Measurements from ENCODE around the gene C12orf54.
"Not testable (repeated sequence)": the region's sequence is repeated elsewhere in the genome, so short reads cannot be mapped to it uniquely, and the experiment has no call there.

Gene C12orf54

DNA sequence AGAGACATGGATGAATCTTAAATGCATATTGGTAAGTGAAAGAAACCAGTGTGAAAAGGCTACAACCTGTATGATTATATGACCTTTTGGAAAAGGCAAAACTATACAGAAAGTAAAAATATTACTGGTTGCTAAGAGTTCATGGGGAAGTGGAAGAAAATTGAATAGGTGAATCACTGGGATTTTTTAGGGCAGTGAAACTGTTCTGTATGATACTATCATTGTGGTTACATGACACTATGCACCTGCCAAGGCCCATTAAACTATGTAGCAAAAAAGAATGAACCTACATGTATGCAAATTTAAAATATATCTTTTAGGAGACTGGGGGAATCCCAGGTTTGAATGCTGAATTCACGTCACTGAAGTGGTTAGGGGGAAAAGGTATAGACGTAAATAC, 30.6 kb downstream of the C12orf54 start:
- no peak for DNase-seq

DNA sequence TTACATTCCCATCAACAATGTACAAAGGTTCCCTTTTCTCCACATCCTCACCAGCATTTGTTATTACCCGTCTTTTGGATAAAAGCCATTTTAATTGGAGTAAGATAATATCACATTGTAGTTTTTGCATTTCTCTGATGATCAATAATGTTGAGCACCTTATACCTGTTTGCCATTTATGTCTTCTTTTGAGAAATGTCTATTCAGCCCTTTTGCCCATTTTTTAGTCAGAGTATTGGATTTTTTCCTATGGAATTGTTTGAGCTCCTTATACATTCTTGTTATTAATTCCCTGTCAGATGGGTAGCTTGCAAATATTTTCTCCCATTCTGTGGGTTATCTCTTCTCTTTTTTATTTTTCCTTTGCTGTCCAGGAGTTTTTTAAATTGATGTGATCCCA, 32.4 kb downstream of the C12orf54 start:
- DNase-seq = no peak

DNA sequence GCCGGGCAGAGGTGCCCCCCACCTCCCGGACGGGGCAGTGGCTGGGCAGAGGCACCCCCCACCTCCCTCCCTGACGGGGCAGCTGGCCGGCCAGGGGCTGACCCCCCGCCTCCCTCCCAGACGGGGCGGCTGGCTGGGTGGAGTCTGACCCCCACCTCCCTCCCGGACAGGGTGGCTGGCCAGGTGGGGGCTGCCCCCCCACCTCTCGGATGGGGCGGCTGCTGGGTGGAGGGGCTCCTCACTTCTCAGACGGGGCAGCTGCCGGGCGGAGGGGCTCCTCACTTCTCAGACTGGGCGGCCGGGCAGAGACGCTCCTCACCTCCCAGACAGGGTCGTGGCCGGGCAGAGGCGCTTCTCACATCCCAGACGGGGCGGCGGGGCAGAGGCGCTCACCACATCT, 38.1 kb downstream of the C12orf54 start:
- DNase-seq = not testable (repeated sequence)

DNA sequence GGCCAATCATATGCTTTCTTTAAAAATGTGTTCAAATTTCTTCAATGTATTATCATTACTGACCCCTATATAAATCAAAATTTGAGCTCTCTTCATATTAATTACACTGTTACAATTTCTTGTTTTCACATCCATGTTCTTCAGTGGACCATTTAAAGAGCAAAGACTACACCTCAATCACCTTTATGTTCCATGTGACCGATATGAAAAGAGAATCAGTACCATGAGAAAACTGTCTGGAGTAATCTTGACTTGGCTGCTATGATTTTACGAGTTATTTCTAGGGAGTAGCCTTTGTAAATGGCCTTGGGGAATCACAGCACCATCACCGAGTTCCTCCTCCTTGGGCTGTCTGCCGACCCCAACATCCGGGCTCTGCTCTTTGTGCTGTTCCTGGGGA, 43.0 kb downstream of the C12orf54 start, which contains the start of gene OR8S1:
TSS of gene OR8S1 (plus strand) at position 301 of the 400 bp plus-strand sequence. CDS start at position 301, 0 bp downstream.
- no peak for DNase-seq

DNA sequence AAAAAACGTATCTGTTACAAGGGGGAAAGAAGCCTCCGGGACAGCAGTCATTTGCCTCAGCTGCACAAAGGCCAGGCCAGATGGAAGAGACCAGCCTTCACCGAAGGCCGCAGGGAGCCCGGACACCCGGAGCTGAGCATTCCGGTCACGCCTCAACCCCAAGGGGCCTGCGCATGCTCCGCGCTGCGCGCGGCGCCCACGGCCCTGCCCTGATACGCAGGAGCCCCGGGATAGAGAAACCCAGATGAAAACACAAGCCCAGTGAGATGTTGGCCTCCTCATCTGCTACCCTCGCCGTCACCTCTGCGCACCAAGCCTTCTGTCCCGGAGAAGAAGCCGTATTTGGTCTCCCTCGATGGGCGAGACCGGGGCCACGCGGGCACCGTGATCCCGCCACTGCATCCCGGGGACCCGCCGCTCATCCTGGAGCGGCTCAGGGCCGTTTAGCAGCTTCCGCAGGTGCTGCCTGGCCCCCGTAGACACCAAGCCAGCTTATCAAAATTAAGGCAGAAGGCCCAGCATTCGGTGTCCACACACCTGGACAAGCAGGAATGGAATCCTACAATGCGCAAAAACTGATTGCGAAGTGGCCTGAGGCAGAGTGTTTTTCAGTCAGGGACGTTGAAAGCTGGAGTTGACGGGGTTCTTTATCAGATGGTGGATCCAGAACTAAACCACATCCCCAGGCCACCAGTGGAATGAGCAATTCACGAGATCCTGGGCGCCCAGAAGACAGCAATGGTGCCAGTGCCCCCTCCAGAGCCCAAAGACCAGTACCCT, 45.8 kb downstream of the C12orf54 start:
- DNase-seq = no peak

DNA sequence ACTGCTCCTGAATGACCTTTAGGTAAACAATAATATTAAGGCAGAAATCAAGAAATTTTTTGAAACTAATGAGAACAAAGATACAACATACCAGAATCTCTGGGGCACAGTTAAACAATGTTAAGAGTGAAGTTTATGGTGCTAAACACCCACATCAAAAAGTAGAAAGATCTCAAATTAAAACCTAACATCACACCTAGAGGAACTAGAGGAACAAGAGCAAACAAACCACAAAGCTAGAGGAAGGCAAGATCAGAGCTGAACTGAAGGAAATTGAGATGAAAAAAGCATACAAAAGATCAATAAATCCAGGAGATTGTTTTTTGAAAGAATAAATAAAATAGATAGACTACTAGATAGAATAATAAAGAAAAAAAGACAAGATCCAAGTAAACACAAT, 50.3 kb downstream of the C12orf54 start:
- no peak for DNase-seq

DNA sequence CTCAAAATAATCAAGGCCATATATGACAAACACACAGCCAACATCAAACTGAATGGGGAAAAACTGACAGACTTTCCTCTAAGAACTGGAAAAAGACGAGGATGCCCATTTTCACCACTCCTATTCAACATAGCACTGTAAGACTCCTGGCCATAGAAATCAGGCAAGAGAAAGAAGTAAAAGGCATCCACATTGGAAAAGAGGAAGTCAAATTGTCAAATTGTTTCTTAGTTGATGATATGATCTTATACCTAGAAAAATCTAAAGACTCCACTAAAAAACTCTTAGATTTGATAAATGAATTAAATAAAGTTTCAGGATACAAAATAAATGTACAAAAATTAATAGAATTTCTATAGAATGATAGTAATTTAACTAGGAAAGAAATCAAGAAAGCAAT, 54.3 kb downstream of the C12orf54 start:
- DNase-seq = no peak

DNA sequence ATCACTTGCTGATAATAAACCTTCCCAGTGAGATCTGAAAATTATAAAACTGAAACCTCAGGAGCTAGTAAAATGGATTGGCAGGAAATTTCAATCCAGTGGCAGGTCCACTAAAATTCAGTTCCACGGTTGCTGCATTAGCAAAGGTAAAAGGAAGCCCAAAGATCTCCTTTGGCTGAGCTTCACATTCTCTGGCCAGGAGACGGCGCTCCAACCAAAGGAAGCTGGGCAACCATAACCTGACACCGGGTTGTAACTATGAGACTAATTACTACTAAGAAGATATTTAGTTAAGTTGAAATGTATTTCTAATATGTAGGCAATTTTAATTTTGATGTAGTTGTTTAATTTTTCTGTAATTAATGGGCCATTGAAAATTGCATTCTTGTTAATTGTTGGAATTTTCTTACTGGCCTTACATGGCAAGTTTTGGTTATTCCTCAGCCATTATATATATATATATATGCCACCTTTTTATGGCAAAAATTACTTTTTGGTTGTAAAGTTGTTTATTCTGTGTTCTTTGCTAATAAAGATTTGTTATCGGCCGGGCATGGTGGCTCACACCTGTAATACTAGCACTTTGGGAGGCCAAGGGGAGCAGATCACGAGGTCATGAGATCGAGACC, 60.1 kb downstream of the C12orf54 start:
- DNase-seq = no peak

DNA sequence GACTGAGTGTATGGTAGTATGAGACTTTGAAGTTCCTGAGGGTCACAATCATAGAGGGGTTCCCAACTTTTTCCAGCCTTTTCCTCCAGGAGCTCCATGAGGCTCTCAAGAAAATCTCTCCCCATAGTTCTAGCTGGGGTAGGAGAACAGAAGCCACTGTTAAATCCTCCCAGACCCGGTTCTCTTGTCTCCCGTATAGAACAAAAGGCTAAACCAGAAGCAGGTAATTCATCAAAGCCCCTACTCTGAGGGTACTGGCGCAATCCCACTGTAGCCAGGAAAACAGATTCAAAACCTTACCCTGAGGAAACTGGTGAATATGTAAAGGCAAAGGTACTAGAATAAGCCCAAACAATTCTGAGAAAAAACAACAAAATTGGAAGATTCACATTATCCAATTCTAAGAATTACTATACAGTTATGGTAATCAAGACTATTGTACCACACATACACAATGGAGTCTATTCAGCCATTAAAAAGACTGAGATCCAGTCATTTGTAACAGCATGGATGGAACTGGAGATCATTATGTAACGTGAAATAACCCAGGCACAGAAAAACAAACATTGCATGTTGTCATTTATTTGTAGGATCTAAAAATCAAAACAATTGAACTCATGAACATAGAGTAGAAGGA, 63.7 kb downstream of the C12orf54 start:
- no peak for DNase-seq

All from amniotic stem cell (primary cell).